ENCODE data around the gene ACOX3. TPM values are rescaled to one million over a fixed set of nuclear protein-coding genes. Genes with fewer than 3 reads are reported as not detected.

The ACOX3 gene
- total and polyA plus RNA-seq, 9 of the 15 experiments (the other 6 are each of a cell fraction or from before 2014, with no cell fraction given): 0.68 to 7.3 (median 3.7) TPM

- H4K20me1 ChIP-seq (replicated peaks; ENCODE audit: control insufficient read depth, insufficient read depth, low read length): no peaks in the 10 kb centered on the region
Observed at GRCh38 chr4:8377103-8378075, 63.1 kb downstream of the ACOX3 start.

GRCh38 chr4:8376361-8377102 is 64.0 kb downstream of the ACOX3 start:
- CTCF ChIA-PET (ENCODE audit: low intra/inter-chr PET ratio): no interaction called here
- Histone ChIP-seq H4K20me1 (replicated peaks; ENCODE audit: control insufficient read depth, insufficient read depth, low read length) (no peaks in the 10 kb centered on the region), H3K9me1 (ENCODE audit: control insufficient read depth, insufficient read depth, low read length) (no peaks in the 10 kb centered on the region), H3K79me2 (ENCODE audit: control insufficient read depth, insufficient read depth, low read length) (no peaks in the 10 kb centered on the region), H3K9me3 (replicated peaks; ENCODE audit: control insufficient read depth, insufficient read depth, low read depth, low read length) (no peaks in the 10 kb centered on the region), H3K4me3 (no peak overlapping the region), H3K36me3 (ENCODE audit: control insufficient read depth, insufficient read depth, low read length) (no peaks in the 10 kb centered on the region), H3K27me3 (ENCODE audit: control insufficient read depth in 2 of 2, insufficient read depth in 2 of 2, low read length in 2 of 2) (peaks cover 2 to 62% of the 10 kb centered on the region in 2 experiments; a peak in 3 of 5 replicates), H3K4me2 (ENCODE audit: insufficient read depth, low read length) (no peak overlapping the region), H3K4me1 (replicated peaks in 1 of 2; ENCODE audit: control insufficient read depth in 2 of 2, insufficient read depth in 2 of 2, low read length in 2 of 2) (peaks cover 0 to 19% of the 10 kb centered on the region in 2 experiments; a peak in 2 of 5 replicates), H3K9ac (ENCODE audit: insufficient read depth in 1 of 2, low read depth in 2 of 2, low read length in 2 of 2) (no peak overlapping the region), H3K27ac (ENCODE audit: extremely low read depth, low read depth, low read length) (no peak overlapping the region), H2AFZ (ENCODE audit: low read depth, low read length) (no peak overlapping the region)
- in situ Hi-C loops (cut with MboI): no loop called here
- intact Hi-C loops (cut with micrococcal nuclease): no loop called here
- ATAC-seq: no peak
- BruUV-seq (replicated peaks): no TSS peak
- 20% methylated on average over 16 of the region's 20 CpGs for WGBS (ENCODE audit: insufficient coverage, low coverage, missing lambda C conversion rate)
- POLR2A ChIA-PET: interaction anchor here (0.6 to 1.8 kb wide), 3 partner anchors 15 to 171 kb away, joined by 3 to 4 read pairs (median 3); no protein-coding TSS in a partner anchor
- no peak for FAIRE-seq
- DNase-seq (ENCODE audit: extremely low read depth in 1 of 4, low spot score in 3 of 4): no peak
- TF ChIP-seq ZSCAN32 (CRISPR knock-in tag; IDR thresholded peaks at IDR 0.05) (no peak), ZNF75A (CRISPR knock-in tag; IDR thresholded peaks at IDR 0.05) (no peak), E2F4 (CRISPR knock-in tag; IDR thresholded peaks at IDR 0.05; ENCODE audit: low read depth) (no peak), TFE3 (CRISPR knock-in tag; IDR thresholded peaks at IDR 0.05) (no peak), SP2 (IDR thresholded peaks at IDR 0.05; ENCODE audit: extremely low read depth, low read depth, low read length, poor library complexity, severe bottlenecking) (no peak), ZFP91 (CRISPR knock-in tag; IDR thresholded peaks at IDR 0.05) (no peak)

More at GRCh38 chr4:8377103-8378075, 63.1 kb downstream of the ACOX3 start:
- ATAC-seq (no peak), FAIRE-seq (no peak), DNase-seq (ENCODE audit: extremely low read depth in 1 of 4, low spot score in 3 of 4) (no peak)
- H3K27ac ChIP-seq (ENCODE audit: extremely low read depth, low read depth, low read length): no peak overlapping the region
- peaks cover 2 to 59% of the 10 kb centered on the region in 2 experiments; a peak in 3 of 5 replicates for H3K27me3 ChIP-seq (ENCODE audit: control insufficient read depth in 2 of 2, insufficient read depth in 2 of 2, low read length in 2 of 2)
- H3K4me2 ChIP-seq (ENCODE audit: insufficient read depth, low read length): no peak overlapping the region
- no peaks in the 10 kb centered on the region for H3K9me1 ChIP-seq (ENCODE audit: control insufficient read depth, insufficient read depth, low read length)
- H3K36me3 ChIP-seq (ENCODE audit: control insufficient read depth, insufficient read depth, low read length): no peaks in the 10 kb centered on the region
- WGBS (ENCODE audit: insufficient coverage, low coverage, missing lambda C conversion rate): 40% methylated on average over 36 of the region's 39 CpGs
- H3K4me3 ChIP-seq: no peak overlapping the region
- no peak overlapping the region for H3K9ac ChIP-seq (ENCODE audit: insufficient read depth in 1 of 2, low read depth in 2 of 2, low read length in 2 of 2)
- H3K4me1 ChIP-seq (replicated peaks in 1 of 2; ENCODE audit: control insufficient read depth in 2 of 2, insufficient read depth in 2 of 2, low read length in 2 of 2): peaks cover 0 to 24% of the 10 kb centered on the region in 2 experiments; a peak in 2 of 5 replicates
- in situ Hi-C loops (cut with MboI): no loop called here
- TF ChIP-seq POLR2G (IDR thresholded peaks at IDR 0.05; ENCODE audit: low read depth, low read length) (0 out of 2 replicates have a peak, but pooled peaks have one; percentile 29), HNRNPL (IDR thresholded peaks at IDR 0.05; ENCODE audit: low read depth, low read length) (no peak)
- no peaks in the 10 kb centered on the region for H3K79me2 ChIP-seq (ENCODE audit: control insufficient read depth, insufficient read depth, low read length)
- no peak overlapping the region for H2AFZ ChIP-seq (ENCODE audit: low read depth, low read length)
- intact Hi-C loops (cut with micrococcal nuclease): no loop called here
- ChIA-PET POLR2A (no interaction called here), CTCF (ENCODE audit: low intra/inter-chr PET ratio) (no interaction called here)
- no TSS peak for BruUV-seq (replicated peaks)
- H3K9me3 ChIP-seq (replicated peaks; ENCODE audit: control insufficient read depth, insufficient read depth, low read depth, low read length): no peaks in the 10 kb centered on the region

All from K562 (cell line).